Measurements from ENCODE around the gene FCHO1.

DNA sequence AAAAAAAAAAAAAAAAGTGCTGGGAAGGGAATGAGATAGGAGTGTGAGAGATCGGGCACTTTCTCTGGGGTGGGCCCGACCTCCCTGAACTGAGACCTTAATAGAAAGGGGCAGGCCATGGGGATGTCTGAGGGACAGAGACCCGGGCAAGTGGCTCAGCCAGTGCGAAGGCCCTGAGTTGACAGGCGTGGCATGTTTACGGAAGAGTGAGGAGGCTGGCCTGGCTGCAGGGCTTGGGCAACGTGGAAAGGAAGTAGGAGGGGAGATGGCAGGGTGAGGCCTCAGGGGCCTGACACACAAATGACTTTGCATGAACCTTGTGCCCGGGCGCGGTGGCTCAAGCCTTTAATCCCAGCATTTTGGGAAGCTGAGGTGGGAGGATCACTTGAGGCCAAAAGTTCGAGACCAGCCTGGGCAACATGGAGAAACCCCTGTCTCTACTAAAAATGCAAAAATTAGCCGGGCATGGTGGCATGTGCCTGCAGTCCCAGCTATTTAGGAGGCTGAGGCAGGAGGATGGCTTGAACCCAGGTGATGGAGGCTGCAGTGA, 13.9 kb downstream of the FCHO1 start:
- TF ChIP-seq, protein P1, sequence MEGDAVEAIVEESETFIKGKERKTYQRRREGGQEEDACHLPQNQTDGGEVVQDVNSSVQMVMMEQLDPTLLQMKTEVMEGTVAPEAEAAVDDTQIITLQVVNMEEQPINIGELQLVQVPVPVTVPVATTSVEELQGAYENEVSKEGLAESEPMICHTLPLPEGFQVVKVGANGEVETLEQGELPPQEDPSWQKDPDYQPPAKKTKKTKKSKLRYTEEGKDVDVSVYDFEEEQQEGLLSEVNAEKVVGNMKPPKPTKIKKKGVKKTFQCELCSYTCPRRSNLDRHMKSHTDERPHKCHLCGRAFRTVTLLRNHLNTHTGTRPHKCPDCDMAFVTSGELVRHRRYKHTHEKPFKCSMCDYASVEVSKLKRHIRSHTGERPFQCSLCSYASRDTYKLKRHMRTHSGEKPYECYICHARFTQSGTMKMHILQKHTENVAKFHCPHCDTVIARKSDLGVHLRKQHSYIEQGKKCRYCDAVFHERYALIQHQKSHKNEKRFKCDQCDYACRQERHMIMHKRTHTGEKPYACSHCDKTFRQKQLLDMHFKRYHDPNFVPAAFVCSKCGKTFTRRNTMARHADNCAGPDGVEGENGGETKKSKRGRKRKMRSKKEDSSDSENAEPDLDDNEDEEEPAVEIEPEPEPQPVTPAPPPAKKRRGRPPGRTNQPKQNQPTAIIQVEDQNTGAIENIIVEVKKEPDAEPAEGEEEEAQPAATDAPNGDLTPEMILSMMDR (IDR thresholded peaks at IDR 0.05), result no peak
- TF ChIP-seq POLR2A (IDR thresholded peaks at IDR 0.05), result no peak

All from uterus (tissue), 2 donors.